Stimulated activated CD4-positive, alpha-beta T cell treated with anti-CD3 and anti-CD28 coated beads, Interleukin-12 subunit alpha, Interleukin-12 subunit beta, amount 100 ng/mL, for 24 hours (primary cell): ENCODE measurements around the gene ICOS.
"Not testable (repeated sequence)": the region's sequence is repeated elsewhere in the genome, so short reads cannot be mapped to it uniquely, and the experiment has no call there.

Experiments
- DNase-seq, 2 experiments: peaks; one replicate each; pipeline ENCODE4 v3.0.0-alpha.2; 2020; ENCODE audit warnings: low read depth in 2 of 2

Gene ICOS

DNA sequence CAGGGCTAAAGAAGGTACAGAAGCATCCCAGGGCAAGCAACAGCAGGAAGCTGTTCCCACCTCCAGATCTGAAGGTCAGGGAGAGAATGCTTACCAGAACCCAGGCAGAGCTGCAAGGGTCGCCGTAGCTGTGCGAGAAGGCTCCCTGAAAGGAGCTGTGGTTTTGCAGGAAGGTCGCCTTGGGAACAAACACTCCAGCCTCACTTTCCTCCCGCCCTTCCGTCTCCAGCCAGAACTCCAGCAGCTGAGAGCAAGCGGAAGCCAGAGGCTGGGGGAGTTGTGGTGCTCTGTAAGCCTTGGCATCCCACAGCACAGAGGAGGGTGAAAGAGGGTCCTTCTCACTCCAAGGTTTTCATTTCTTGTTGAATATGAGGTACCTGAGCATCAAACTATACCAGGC is 18.3 kb upstream of the ICOS start:
- no peak for DNase-seq

DNA sequence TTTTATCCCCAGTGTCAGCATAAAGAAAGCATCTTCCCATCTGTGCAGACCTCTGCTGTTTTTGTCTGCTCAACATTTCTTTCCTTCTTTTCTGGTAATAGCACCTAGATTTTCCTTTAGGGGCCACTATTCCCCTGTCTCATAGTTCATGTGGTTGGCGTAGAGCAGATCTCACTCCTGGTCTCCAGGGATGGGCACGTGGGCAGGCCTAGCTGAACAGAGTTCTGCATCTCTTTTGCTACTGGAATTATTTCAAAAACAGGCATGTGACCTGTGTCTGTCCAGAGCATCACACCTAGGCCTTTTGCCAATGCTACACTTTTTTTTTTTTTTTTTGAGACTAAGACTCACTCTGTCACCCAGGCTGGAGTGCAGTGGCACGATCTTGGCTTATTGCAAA is 17.7 kb upstream of the ICOS start:
- DNase-seq = no peak

DNA sequence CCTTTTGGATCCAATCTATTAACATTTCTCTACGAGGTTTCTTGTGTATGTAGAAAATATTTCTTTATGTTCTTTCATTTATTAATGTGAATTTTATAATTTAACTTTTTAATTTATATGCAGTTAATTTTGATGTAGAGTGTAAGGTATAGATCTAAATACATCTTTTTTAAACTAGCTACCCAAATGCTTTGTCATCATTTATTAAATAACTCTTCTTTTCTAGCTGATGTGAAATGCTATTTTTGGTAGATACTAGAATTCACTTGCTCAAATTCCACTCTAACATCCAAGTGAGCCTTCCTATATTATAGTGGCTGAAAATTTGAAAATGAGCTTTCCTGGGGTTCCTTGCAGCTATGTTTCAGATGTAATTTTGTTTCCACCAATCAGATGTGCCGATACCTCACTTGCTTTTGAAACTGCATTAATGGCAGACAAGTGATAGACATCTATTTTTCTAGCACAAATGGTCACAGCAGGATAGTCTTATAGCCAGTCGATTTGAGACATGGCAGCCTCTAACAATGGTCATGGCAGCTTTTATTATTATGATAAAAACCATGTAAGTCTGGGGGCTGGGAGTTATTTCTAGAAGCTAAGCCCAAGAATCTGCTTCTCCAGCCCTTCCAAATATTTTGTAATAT is 10.9 kb upstream of the ICOS start:
- no peak for DNase-seq

DNA sequence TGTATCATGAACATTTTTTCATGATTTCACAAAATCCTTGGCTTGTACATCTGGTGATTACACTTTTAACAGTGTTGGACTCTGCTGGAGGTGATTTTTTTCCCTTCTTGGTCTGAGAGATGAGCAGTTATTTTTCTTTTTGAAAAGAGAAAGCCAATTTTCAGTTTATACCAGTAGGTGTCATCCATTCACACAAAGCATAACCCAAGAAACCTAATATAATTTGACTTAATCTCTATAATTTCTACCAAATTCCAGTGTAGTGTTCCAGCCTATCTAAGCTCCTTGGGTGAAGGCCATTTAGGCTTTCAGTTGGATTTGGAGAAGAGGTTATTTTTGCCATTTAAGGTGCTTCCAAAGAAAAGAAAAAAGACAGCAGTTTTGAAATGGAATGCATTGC is 7.7 kb upstream of the ICOS start:
- DNase-seq = no peak

DNA sequence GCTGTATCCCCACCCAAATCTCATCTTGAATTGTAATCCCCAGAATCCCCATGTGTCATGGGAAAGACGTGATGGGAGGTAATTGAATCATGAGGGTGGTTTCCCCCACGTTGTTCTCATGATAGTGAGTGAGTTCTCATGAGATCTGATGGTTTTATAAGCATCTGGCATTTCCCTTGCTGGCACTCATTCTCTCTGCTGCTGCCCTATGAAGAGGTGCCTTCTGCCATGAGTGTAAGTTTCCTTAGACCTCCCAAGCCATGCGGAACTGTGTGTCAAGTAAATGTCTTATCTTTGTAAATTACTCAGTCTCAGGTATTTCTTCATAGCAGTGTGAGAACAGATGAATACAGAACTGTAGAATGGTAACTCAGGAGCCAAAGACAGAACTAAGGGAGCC is 5.3 kb upstream of the ICOS start:
- not testable (repeated sequence) for DNase-seq

DNA sequence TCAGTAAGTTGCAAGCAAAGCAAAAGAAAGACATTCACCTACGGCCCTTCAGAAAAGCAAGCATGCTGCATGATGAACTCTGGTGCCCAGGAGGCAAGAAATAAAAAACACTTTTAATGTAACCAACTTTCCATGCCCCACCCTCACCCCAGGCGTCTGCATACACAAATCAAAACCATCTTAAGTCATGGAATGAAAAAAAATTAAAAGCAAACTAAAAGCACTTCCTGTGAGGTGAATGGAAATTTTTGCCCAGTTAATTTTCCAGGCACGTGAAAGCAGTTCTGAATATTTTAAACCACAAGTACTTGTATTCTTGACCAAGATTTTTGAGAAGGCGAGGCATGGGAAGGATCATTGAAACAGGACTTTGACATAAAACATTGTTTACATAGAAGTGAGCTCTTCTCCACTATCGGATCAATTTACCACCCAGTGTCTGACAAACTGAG is 2.5 kb upstream of the ICOS start:
- DNase-seq = peak in 1 of 2 experiments; percentile 54

DNA sequence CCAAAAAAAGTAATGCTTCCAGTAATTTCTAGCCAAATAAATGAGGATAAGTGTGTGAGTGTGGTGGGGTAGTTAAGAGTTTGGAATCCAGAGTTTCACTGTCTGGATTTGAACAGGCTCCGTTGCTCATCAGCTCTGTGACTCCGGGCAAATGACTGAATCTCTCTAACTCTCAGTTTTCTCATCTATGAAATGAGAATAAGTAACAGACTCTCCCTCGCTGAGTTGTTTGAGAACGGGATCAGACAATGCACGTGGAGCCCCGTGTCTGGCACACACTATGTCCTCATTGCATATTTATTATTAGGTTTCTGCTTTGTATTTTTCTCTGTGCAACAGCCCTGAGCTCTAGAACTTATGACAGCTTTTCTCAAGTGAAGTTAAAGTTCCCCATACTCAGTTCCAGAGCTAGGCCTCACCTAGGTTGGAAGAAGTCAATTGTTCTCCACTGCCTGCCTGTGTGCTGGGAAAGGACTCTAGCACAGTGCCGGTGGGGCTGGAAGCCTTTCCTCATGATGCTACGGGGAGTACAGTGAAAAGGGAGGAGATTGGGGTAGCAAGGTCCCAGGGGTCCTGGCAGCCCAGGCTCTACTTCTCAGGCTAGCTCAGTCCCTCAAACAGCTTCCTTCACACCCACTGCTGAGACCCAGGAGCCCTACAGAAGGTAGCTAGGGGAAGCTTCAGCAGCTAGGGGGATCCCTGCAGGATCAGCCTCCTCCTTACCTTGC is 1.7 kb upstream of the ICOS start:
- DNase-seq = no peak

DNA sequence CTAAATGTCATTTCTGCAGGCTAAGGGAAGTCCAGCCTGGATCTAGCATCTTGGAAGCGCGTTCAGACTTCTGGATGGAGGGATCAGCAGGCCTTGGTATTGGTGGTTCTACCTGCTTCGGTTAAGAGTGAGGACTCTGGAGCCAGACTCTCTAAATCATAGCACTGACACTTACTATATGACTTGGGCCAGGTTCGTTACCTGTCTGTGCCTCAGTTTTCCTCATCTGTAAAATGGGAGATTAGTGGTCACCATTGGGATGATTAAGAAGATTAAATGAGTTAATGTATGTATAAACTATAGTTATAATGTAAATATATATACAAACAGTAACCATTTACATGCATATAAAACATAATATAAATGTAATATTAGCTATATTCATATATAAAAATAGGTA is 995 bp upstream of the ICOS start:
- no peak for DNase-seq

DNA sequence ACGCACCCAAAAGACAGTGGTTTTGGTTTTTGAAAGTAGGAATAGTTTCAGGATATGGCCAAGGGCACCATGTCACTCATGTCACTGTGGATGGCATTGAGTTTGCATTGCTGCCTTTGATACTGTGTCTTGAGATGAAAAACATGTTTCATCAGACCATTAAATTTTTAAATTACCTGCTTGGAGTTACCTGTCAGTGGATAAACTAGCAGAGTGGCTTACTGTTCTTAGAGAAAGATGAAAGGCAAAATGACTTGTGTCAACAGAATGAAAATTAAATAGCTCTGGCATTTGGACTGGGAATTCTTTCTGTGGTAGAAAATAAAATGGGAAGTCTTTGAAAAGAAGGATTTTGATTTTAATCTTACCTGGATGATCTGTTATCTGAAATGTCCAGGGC is 386 bp downstream of the ICOS start:
- DNase-seq = no peak

DNA sequence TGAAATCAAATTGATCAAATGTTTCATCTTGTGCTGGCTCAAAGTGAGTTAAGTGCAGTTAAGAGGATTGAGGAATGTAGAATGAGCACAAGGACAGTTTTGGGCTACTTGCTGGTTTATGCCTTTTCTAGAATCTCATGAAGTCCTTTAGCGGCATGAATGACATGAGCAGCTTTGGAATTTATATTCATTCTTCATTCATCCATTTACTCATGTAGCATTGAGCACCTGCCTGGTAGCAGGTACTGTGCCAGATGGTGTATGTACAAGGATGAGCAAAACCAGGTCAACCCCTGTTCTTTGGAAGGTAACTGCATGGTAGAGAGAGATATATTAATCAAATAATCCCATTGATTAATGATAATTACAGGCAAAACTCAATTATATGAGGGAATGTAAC is 1.2 kb downstream of the ICOS start:
- no peak for DNase-seq

DNA sequence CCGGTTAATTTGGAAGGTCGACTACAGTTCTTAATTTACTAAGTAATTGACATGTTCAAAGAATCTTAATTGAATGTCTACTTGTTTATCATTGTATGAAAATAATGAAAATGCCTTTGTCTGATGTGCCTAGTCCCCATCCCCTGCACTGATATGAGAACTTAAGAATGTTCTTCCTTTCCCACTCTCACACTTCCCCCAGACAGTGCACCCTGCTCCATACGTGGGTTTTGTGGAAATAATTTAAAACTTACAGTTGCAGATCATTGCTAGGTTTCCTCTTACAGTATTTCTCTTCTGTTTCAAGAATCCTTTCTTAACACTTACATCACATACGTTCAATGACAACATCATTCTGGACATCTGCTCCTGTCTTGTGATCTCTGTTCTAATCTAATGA is 3.5 kb downstream of the ICOS start:
- no peak for DNase-seq

DNA sequence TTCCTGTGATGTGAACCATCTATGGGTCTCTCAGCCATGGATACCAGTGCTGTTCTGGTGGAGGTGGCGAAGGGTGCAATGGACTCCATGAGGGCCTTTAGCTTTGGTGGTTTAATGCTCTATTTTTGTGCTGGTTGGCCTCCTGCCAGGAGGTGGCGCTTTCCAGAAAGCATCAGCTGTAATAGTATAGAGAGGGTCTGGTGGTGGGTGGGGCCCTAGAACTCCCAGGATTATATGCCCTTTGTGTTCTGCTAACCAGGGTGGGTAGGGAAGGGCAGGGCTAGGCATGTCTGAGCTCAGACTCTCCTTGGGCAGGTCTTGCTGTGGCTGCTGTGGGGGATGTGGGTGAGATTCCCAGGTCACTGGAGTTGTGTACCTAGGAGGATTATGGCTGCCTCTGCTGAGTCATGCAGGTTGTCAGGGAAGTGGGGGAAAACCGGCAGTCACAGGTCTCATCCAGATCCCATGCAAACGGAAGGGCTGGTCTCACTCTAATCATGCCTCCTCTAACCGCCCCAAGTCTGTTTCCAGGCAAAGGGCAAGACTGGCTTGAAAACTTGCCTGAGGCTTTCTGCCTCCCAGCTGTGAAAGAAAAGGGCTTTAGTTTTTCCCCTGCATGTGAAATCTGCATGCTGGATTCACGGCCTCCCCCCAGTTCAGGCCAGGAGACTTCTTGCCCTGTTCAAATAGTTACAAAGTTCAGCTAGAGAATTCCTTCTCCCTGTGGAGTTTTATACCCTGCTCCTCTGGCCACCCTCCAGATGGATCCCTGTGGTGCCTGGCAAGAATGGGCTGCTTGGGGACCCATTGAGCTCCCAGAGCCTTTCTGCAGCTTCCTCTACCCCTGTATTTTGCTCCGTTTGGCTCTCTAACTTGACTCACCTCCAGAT is 7.2 kb downstream of the ICOS start:
- DNase-seq = not testable (repeated sequence)

DNA sequence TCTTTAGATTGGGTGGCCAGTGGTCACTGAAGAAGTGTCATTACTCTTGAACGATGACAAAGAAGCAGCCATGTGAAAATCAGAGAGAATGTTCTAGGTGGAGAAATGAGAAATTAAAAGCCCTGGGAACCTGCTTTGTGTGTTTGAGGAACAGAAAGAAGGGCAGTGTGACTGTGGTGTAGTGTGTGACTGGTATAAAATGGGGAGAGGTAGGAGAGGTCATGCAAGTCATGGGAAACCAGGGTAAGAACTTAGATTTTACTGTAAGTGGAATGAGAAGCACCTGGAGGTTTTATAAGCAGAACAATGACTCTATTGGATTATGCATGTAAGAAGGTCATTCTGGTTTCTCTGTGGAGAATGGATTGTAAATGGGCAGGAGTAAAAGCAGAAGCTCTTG is 12.2 kb downstream of the ICOS start:
- no peak for DNase-seq

DNA sequence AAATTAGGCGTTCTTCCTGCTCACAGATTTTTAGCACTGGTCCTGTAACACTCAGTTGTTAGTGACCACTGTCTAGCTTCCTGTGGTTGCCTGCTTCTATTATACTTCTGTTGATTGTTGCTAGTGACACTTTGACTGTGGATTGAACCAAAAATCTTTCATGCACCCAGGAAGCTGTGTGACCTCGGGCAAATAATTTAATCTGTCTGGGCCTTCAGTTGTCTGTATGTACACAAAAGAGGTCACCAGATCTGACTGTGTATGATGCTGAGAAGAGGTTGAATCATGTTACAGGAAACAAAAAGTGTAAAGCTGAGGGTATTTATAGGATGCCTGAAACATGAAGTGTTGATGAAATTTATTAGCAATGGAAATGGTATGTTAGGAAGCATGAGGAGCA is 12.7 kb downstream of the ICOS start:
- DNase-seq = no peak

DNA sequence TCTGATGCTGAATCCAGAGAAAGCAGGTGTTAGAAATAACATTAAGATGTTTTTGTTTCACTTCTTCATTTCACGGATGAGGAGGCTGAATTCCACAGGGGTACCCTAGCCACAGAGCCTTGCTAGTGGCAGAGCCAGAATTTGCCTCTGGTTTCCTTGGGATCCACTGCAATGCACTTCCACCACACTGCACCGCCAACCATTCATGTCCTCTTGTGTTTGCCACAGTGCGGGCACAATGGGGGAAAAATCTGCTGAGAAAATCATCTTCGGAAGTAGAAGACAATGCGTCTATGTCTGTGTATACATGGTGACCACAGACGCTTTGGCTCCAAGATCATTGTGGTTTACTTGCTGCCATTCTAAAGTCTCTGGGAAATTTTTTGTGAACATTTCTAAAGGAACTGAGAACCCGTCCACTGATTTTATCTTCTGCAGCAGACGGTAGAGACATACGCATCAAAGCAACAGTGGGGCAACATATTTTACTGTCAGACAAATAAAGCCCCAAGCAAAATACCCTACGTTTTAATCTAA is 14.9 kb downstream of the ICOS start:
- no peak for DNase-seq

DNA sequence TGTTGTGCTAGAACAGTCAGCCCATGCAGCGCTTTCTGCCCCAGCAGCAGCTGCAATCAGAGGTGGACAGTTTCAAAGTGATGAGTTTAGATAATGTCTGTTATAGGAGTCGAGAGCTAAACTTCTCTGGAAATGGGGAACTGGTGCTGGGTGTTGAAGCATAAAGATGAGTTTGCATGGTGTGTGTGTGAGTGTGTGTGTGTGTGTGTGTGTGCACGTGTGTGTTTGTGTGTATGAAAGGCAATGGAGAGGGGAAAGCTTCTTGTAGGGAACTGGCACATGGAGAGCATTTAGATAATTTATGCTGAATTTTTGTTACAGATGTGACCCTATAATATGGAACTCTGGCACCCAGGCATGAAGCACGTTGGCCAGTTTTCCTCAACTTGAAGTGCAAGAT is 22.7 kb downstream of the ICOS start:
- no peak for DNase-seq

DNA sequence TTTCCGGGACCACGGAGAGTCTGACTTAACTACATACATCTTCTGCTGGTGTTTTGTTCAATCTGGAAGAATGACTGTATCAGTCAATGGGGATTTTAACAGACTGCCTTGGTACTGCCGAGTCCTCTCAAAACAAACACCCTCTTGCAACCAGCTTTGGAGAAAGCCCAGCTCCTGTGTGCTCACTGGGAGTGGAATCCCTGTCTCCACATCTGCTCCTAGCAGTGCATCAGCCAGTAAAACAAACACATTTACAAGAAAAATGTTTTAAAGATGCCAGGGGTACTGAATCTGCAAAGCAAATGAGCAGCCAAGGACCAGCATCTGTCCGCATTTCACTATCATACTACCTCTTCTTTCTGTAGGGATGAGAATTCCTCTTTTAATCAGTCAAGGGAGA is 23.1 kb downstream of the ICOS start:
- no peak for DNase-seq

DNA sequence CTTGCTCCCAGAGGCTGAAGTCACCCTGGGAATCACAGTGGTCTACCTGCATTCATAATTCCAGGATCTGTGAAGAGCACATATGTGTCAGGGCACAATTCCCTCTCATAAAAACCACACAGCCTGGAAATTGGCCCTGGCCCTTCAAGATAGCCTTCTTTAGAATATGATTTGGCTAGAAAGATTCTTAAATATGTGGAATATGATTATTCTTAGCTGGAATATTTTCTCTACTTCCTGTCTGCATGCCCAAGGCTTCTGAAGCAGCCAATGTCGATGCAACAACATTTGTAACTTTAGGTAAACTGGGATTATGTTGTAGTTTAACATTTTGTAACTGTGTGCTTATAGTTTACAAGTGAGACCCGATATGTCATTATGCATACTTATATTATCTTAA is 24.2 kb downstream of the ICOS start:
- no peak for DNase-seq

DNA sequence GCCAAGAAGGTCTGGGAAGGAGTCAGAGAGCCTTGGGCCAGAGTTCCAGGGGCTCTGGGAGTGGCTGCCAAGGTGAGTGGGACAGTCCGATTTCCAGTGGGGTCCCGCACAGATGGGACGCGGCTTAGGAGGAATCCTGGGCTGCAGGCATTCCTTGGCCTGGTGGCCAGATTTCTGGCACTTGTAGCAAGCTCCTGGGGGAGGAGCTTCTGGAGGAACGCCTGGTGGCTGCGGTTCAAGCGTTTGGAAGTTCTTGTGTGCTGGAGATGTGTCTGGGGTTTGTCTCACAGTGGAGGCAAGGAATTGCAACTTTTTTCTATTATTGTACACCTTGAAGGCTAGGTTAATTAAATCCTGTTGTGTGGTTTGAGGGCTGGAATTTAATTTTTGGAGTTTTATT is 28.6 kb downstream of the ICOS start:
- DNase-seq = not testable (repeated sequence)

DNA sequence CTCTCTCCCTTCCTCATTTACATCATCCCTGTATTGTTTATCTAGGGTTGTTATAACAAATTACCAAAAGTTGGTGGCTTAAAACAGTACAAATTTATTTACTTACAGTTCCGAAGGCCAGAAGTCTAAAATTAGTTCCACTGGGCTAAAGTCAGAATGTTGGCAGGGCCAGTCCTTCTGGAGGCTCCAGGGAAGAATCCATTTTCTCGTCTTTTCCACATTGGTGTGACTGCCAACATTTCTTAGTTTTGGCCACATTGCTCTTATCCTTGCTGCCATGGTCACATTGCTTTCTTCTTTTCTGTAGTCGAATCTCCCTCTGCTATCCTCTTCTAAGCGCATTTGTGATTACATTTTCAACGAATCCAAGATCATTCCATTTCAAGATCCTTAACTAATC is 34.7 kb downstream of the ICOS start:
- no peak for DNase-seq

DNA sequence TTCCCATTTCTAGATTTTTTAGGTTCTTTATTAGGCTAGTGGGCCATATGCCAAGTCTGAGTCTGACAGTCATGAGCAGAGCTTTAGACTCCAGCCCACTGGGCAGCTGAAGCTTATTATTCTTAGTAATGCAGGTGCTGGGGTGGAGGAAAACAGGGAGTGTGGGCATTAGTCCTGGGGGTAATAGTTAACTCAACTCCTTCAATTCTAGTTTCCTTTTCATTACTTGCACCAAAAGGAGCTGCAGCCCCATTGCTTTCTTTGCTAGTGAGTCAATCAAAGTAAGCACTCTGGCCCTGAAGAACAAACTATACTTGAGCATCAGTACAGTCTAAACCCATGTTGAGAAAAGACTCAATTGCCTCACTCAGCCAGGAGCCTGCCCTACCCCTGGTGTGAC is 35.5 kb downstream of the ICOS start:
- DNase-seq = no peak

DNA sequence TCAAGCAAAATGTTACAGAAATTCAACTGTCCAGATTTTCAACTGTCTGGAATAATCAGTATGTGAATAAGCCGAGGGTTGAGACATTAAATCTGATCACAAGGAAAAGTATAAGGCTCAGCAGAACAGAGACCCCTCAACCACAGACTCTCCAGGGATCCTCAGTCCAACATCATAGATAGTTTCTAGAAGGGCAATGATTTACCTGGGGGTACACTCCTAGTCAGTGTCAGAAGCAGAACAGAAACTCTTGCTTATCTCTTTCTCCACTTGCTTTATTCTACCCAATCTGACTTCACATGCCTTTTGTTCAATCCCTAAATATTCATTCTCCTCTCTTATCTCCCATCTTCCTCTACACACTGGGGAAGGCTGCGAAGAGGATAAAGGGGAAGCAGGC is 36.4 kb downstream of the ICOS start:
- no peak for DNase-seq
